Astrocyte of the cerebellum (primary cell): ENCODE data around the gene RNF40.
A peak's percentile ranks its signal among the peaks of the same experiment; 100 is the strongest.

Source experiments
- DNase-seq: peaks from one replicate; pipeline ENCODE4 v3.0.0-alpha.2; 2011; ENCODE audit warnings: low read depth
- H3K4me3 ChIP-seq: 2 replicates; pipeline ENCODE4 v1.5.1; 2011; ENCODE audit warnings: mild to moderate bottlenecking, low read depth, low read length, moderate library complexity
- in situ Hi-C: cut with HindIII; loops from 2 replicates; pipeline ENCODE4 v1.10.0; 2017; ENCODE audit warnings: low sequenced_read_pairs
- TF ChIP-seq, protein P1 (sequence below): IDR thresholded peaks from 2 replicates; pipeline ENCODE4 v1.5.1; 2012; ENCODE audit warnings: low read length, low read depth, moderate library complexity, mild to moderate bottlenecking; ENCODE audit errors: missing control alignments

RNF40 gene

DNA sequence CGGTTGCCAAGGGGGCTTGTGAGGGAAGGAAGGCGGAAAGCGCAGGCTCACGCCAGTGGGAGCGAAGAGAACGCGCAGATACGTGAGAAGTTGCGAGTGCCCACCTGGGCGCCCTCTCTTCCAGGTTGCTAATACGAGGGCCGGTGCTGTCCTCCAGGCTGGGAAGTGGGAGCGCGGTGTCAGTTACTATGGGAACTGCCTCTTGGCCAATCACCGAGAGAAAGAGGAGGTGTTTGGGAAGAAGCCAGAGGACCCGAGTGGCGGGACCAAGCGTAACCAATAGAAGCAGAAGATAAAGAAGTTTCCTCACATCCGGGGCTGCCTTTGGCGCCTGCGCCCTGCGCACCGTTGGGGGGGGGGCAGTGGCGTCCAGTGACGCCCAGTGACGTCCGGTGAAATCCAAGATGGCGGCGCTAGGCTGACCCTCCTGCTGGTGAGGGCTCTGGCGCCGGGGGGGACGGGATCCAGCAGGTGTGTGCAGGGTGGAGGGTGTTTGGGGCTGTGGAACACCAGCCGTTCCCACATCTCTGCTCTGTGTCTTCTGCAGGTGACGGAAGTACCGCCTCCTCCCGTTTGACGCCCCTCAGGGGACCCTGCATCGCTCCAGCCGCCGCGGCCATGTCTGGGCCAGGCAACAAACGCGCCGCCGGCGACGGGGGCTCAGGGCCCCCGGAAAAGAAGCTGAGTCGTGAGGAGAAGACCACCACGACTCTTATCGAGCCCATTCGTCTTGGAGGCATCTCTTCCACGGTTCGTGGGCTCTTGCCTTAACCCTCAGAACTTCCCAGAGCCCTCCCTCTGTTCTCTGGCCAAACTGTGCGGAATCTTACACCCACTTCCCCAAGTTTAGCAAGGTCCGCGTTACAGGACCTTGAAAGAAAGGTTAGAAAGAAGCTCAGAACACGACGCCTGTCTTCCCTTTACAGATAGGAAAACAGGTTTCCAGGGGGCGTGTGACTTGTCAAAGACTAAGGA, at the start of gene RNF40, which contains the start of gene CFAP119:
Gene RNF40 (plus strand): TSS at position 395 of the 975 bp plus-strand sequence. CDS start 224 bp downstream, at position 619.
Gene CFAP119 (minus strand): TSS at position 135 of the 975 bp plus-strand sequence. CDS start 314 bp downstream, outside the sequence.
- H3K4me3 ChIP-seq = peak within 1 kb of the TSS; percentile 74
- DNase-seq = peak; percentile 97
- TF ChIP-seq, protein P1, sequence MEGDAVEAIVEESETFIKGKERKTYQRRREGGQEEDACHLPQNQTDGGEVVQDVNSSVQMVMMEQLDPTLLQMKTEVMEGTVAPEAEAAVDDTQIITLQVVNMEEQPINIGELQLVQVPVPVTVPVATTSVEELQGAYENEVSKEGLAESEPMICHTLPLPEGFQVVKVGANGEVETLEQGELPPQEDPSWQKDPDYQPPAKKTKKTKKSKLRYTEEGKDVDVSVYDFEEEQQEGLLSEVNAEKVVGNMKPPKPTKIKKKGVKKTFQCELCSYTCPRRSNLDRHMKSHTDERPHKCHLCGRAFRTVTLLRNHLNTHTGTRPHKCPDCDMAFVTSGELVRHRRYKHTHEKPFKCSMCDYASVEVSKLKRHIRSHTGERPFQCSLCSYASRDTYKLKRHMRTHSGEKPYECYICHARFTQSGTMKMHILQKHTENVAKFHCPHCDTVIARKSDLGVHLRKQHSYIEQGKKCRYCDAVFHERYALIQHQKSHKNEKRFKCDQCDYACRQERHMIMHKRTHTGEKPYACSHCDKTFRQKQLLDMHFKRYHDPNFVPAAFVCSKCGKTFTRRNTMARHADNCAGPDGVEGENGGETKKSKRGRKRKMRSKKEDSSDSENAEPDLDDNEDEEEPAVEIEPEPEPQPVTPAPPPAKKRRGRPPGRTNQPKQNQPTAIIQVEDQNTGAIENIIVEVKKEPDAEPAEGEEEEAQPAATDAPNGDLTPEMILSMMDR = no peak
- in situ Hi-C loops = no loop called here

DNA sequence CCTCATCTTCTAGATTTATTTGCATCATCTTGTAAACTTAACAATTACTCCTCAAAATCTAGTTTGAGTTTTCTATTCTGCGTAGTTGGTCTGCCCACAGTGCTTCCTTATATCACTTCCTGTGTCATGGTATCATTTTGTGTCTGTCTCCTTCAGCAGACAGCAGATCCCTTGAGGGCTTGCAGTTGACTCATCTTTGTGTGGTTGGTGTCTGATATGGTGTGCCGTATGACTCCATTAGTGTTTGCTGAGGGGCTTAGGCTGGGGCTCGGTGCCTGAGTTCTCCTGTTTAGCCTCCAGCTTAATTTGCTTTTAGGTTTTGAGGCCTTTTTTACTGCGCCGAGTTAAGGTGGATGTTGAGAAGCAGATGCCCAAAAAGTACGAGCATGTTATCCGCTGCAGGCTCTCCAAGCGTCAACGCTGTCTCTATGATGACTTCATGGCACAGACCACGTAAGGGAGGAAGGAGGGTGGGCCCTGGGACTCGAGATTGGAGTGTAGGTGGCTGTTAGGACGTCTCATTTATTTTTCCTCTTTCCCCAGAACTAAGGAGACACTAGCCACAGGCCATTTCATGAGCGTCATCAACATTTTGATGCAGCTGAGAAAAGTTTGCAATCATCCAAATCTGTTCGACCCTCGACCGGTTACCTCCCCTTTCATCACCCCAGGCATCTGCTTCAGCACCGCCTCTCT, 46.2 kb upstream of the RNF40 start:
- in situ Hi-C loops = no loop called here
- no peak for DNase-seq
- TF ChIP-seq, protein P1 = no peak

DNA sequence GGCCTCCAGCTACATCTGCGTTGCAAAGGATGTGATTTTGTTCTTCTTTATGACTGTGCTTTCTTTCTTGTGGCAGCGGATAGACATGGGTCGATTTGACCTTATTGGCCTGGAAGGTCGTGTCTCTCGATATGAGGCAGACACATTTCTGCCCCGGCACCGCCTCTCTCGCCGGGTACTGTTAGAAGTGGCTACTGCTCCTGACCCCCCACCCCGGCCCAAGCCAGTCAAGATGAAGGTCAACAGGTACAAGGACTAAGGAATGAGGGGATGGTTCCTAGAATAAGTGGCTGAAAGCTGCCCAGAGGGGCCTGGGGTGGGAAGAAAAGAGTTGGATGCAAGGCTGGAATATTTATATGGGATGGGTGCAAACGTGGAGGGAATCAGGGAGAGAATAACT, 42.0 kb upstream of the RNF40 start:
- in situ Hi-C loops = no loop called here
- TF ChIP-seq, protein P1 = no peak
- no peak for DNase-seq
- H3K4me3 ChIP-seq = no peak overlapping the region

More for the DNA sequence above, 46.2 kb upstream of the RNF40 start:
- H3K4me3 ChIP-seq = no peak overlapping the region

DNA sequence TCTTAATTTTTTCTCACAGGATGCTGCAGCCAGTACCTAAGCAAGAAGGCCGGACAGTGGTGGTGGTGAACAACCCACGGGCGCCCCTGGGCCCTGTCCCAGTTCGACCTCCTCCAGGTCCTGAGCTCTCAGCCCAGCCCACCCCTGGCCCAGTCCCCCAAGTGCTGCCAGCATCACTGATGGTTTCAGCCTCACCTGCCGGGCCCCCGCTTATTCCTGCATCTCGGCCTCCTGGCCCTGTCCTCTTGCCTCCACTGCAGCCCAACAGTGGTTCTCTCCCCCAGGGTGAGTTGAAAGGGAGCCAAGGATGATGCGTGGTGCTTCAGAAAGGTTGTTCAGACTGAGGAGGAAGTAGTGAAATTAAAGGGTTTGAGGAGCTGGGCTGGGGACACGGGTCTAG, 41.4 kb upstream of the RNF40 start:
- TF ChIP-seq, protein P1 = no peak
- no peak overlapping the region for H3K4me3 ChIP-seq
- no peak for DNase-seq
- in situ Hi-C loops = no loop called here

GRCh38 chr16:30721167-30721566, 41.0 kb upstream of the RNF40 start:
- TF ChIP-seq, protein P1 = no peak
- in situ Hi-C loops = no loop called here
- DNase-seq = no peak

DNA sequence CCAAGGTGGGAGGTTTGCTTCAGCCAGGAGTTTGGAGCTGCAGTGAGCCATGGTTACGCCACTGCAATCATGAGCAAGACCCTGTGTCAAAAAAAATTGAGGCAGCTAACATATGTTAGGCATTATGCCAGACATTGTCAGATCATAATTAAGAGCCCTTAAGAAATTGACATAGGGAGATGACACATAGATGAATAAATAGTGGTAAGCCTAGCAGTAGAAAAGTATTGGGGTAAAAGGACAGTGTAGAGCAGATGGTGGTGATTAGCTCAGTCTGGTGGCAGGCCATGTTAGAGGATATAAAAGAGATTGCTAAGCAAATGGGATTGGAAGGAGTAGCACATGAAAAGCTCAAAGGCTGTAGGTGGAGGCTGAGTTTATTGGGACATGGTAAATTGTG, 40.5 kb upstream of the RNF40 start:
- in situ Hi-C loops = no loop called here
- DNase-seq = no peak
- H3K4me3 ChIP-seq = no peak overlapping the region
- TF ChIP-seq, protein P1 = no peak

More at GRCh38 chr16:30721167-30721566, 41.0 kb upstream of the RNF40 start:
- no peak overlapping the region for H3K4me3 ChIP-seq
